ENCODE data around the gene CACNA2D3.

CACNA2D3 gene

DNA sequence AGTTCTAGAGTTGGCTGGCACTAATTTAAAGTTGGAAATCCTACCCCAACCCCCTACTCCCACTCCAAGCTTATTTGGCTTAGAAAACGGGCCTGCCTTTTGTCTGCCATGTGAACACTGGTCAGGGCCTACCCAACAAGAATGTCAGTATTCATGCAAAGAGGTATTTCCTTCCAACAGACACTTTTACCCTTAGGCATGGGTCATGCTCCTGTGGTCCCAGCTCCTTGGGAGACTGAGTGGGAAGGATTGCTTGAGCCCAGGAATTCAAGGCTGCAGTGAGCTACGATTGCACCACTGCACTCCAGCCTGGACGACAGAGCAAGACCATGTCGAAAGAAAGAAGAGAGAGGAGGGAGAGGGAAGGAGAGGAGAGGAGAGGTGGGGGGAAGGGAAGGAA, 943.0 kb downstream of the CACNA2D3 start:
- TF ChIP-seq CTCF (IDR thresholded peaks at IDR 0.05; ENCODE audit: insufficient read depth, low read depth, low read length, missing control alignments): no peak
- no peak for DNase-seq (ENCODE audit: low read depth)
- H3K4me3 ChIP-seq (ENCODE audit: low read depth, low read length): no peak overlapping the region

- no peak for TF ChIP-seq CTCF (IDR thresholded peaks at IDR 0.05; ENCODE audit: insufficient read depth, low read depth, low read length, missing control alignments)
- no peak for DNase-seq (ENCODE audit: low read depth)
- H3K4me3 ChIP-seq (ENCODE audit: low read depth, low read length): no peak overlapping the region
These were observed 944.2 kb downstream of the CACNA2D3 start for GRCh38 chr3:55066551-55067047.

DNA sequence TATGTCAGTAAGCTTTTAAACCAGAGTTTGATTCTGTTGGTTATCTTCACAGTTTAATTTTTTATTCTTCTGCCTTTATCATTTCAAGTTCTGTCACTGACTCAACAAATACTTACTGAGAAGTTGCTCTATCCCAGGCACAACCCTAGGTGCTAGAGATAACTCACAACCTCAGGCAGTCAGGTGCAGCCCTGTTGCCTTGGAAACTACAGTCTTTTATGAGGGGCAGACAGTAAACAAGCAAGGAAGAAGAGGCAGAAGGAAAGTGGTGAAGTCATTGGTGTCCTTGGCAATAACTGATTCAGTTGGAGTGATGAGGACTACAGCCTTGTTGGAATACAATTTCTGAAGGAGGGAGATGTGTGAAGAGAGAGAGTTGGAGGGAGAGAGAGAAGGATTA, 947.6 kb downstream of the CACNA2D3 start:
- TF ChIP-seq CTCF (IDR thresholded peaks at IDR 0.05; ENCODE audit: insufficient read depth, low read depth, low read length, missing control alignments): no peak
- H3K4me3 ChIP-seq (ENCODE audit: low read depth, low read length): no peak overlapping the region
- DNase-seq (ENCODE audit: low read depth): no peak

GRCh38 chr3:55074796-55075195, 952.4 kb downstream of the CACNA2D3 start:
- DNase-seq (ENCODE audit: low read depth): no peak
- no peak overlapping the region for H3K4me3 ChIP-seq (ENCODE audit: low read depth, low read length)
- TF ChIP-seq CTCF (IDR thresholded peaks at IDR 0.05; ENCODE audit: insufficient read depth, low read depth, low read length, missing control alignments): no peak

DNA sequence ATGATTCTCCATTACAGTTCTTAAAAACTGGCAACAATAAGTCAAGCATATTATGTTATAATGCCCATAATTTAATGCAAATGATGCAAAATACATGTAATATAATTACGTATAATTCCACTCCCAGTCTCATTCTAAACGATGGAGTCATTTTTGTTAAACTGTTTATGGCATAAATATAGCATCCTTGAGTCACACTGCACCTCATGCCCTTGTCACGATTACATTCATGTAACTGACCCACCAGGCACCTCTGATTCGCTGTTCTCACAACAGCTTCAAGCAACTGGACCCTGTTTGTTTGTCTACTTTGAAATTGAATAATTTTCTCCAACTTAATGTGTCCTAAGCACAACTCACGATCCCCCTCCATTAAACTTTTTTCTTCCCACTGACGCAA, 953.5 kb downstream of the CACNA2D3 start:
- no peak overlapping the region for H3K4me3 ChIP-seq (ENCODE audit: low read depth, low read length)
- TF ChIP-seq CTCF (IDR thresholded peaks at IDR 0.05; ENCODE audit: insufficient read depth, low read depth, low read length, missing control alignments): no peak
- no peak for DNase-seq (ENCODE audit: low read depth)

GRCh38 chr3:55077726-55078125, 955.4 kb downstream of the CACNA2D3 start:
- DNase-seq (ENCODE audit: low read depth): no peak
- TF ChIP-seq CTCF (IDR thresholded peaks at IDR 0.05; ENCODE audit: insufficient read depth, low read depth, low read length, missing control alignments): no peak
- no peak overlapping the region for H3K4me3 ChIP-seq (ENCODE audit: low read depth, low read length)

DNA sequence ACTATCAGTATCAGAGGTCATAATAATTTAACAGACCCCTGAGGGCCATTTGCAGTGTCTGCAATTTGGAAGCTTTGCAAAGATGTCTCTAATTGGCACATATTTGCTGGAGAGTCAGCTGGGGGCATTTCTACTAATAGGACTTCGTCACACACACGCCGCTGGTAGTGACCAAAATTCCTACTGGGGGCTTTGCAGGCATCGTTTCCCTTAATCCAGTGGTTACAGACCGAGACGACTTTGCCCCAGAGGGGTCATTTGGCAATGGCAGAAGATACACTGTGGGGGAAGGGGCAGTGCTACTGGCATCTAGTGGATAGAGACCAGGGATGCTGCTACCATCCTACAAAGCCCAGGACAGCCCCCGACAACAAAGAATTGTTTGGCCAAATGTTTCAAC, 956.5 kb downstream of the CACNA2D3 start:
- TF ChIP-seq CTCF (IDR thresholded peaks at IDR 0.05; ENCODE audit: insufficient read depth, low read depth, low read length, missing control alignments): no peak
- no peak for DNase-seq (ENCODE audit: low read depth)
- H3K4me3 ChIP-seq (ENCODE audit: low read depth, low read length): no peak overlapping the region
